Measurements from ENCODE around the gene CNN2.

CNN2 gene

DNA sequence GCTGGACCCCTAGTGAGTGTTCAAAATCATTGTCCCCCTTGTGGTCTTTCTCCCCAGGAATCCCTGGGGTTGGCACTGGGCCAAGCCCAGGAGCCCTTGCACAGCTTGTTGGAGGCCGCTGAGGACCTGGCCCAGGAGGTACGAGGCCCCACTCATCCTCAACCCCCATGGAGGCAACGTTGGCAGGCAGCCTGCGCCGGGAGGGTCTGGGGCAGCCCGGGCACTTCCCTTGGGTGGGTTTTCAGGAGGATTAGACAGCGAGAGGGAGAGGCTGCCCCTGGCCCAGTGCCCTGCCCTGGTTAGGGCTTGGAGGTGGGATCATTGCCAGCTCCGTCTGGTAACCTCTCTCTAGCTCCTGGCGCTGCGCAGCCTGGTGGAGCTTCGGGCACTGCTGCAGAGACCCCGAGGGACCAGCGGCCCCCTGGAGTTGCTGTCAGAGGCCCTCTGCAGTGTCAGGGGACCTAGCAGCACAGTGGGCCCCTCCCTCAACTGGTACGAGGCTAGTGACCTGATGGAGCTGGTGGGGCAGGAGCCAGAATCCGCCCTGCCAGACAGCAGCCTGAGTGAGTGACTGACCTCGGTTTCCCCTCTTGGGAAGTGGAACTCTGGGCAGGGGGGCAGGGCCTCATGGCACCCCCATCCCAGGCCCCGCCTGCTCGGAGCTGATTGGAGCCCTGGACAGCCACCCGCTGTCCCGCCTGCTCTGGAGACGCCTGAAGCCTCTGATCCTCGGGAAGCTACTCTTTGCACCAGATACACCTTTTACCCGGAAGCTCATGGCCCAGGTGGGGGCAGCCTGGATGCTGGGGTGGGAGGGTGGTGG, 16.5 kb downstream of the CNN2 start:
- FAIRE-seq (no peak), DNase-seq (ENCODE audit: insufficient read length, low spot score) (no peak)

DNA sequence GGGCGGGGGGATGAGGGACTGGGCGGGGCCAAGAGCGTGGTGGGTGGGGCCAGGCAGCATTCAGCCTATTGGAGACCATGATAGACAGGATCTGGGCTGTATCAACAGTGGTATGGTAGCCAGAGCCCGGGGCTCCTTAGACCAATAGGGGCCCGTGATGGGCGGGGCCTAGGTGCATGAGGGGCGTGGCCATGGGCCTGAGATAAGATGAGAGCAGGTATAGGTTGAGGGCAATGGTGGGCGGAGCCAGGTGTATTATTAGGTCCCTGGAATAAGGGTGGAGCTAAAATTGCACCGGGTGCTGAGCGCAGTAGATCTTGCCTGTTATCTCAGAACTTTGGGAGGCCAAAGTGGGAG, 18.8 kb downstream of the CNN2 start:
- TF ChIP-seq, protein P1, sequence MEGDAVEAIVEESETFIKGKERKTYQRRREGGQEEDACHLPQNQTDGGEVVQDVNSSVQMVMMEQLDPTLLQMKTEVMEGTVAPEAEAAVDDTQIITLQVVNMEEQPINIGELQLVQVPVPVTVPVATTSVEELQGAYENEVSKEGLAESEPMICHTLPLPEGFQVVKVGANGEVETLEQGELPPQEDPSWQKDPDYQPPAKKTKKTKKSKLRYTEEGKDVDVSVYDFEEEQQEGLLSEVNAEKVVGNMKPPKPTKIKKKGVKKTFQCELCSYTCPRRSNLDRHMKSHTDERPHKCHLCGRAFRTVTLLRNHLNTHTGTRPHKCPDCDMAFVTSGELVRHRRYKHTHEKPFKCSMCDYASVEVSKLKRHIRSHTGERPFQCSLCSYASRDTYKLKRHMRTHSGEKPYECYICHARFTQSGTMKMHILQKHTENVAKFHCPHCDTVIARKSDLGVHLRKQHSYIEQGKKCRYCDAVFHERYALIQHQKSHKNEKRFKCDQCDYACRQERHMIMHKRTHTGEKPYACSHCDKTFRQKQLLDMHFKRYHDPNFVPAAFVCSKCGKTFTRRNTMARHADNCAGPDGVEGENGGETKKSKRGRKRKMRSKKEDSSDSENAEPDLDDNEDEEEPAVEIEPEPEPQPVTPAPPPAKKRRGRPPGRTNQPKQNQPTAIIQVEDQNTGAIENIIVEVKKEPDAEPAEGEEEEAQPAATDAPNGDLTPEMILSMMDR (IDR thresholded peaks at IDR 0.05; ENCODE audit: insufficient read depth, missing control alignments) = no peak
- DNase-seq (ENCODE audit: insufficient read length, low spot score) (no peak), FAIRE-seq (no peak)

More for the DNA sequence above, 16.5 kb downstream of the CNN2 start:
- TF ChIP-seq, protein P1 (IDR thresholded peaks at IDR 0.05; ENCODE audit: insufficient read depth, missing control alignments) = peak; percentile 2

DNA sequence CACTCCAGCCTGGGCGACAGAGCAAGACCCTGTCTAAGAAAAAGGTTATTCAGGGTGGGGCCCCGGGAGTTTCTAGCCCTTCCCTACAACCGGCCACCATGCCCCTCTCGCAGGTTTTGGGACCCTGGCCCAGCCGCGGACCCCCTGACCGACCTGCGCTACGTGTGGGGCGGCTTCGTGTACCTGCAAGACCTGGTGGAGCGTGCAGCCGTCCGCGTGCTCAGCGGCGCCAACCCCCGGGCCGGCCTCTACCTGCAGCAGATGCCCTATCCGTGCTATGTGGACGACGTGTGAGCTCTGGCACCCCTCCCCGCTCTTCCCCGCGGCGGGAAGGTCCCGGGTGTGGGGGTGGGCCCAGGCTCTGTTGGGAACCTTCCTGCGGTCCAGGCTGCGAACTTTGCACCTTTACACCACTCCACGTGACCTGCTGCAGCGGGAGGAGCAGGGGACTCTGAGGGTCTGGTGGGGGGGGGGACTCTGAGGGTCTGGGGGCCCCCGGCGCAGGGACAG, 19.8 kb downstream of the CNN2 start:
- no peak for FAIRE-seq
- no peak for DNase-seq (ENCODE audit: insufficient read length, low spot score)
- TF ChIP-seq, protein P1 (IDR thresholded peaks at IDR 0.05; ENCODE audit: insufficient read depth, missing control alignments) = no peak

DNA sequence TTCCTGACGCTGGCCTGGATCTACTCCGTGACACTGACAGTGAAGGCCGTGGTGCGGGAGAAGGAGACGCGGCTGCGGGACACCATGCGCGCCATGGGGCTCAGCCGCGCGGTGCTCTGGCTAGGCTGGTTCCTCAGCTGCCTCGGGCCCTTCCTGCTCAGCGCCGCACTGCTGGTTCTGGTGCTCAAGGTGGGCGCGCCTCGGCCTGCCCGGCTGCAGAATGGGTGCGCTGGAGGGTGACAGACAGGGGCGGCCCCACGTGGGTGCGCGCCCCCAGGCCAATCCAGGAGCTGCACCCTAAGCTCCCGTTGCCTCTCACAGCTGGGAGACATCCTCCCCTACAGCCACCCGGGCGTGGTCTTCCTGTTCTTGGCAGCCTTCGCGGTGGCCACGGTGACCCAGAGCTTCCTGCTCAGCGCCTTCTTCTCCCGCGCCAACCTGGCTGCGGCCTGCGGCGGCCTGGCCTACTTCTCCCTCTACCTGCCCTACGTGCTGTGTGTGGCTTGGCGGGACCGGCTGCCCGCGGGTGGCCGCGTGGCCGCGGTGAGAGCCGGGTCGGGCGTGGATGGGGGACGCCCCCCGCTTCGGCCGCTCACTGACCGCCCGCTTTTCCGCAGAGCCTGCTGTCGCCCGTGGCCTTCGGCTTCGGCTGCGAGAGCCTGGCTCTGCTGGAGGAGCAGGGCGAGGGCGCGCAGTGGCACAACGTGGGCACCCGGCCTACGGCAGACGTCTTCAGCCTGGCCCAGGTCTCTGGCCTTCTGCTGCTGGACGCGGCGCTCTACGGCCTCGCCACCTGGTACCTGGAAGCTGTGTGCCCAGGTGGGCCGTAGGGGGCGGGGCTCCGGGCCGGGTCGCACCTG, 20.7 kb downstream of the CNN2 start:
- TF ChIP-seq, protein P1 (IDR thresholded peaks at IDR 0.05; ENCODE audit: insufficient read depth, missing control alignments) = no peak

DNA sequence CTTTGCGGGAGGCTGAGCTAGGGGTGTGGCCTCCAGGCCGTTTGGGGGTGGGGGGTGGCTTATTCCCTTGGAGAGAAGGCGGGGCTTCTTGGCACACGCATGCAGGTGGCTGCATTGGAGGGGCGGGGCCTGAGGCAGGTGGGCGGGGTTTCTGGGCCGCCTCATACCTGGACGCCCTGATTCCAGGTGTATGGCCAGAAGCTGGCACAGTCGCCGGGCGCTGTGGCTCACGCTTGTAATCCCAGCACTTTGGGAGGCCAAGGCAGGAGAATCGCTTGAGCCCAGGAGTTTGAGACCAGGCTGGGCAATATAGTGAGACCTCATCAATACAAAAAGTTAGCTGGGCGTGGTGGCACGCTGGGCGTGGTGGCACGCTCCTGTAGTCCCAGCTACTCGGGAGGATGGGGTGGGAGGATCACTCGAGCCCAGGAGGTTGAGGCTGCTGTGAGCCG, 21.3 kb downstream of the CNN2 start:
- TF ChIP-seq, protein P1 (IDR thresholded peaks at IDR 0.05; ENCODE audit: insufficient read depth, missing control alignments) = no peak
- FAIRE-seq (no peak), DNase-seq (ENCODE audit: insufficient read length, low spot score) (no peak)

More for the DNA sequence above, 20.7 kb downstream of the CNN2 start:
- DNase-seq (ENCODE audit: insufficient read length, low spot score) (no peak), FAIRE-seq (no peak)

DNA sequence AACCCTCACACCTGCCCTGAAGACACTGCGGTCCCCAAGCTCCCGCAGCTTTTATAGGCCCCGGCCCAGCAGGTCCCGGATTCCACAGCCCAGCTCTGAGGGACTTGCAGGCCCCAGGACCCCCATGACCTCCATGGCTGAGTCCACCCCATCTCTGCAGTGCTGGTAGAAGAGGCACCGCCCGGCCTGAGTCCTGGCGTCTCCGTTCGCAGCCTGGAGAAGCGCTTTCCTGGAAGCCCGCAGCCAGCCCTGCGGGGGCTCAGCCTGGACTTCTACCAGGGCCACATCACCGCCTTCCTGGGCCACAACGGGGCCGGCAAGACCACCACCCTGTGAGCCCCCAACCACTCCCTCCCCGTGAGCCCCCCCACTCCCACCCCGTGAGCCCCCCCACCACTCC, 22.7 kb downstream of the CNN2 start:
- DNase-seq (ENCODE audit: insufficient read length, low spot score) = no peak
- FAIRE-seq = no peak
- TF ChIP-seq, protein P1 (IDR thresholded peaks at IDR 0.05; ENCODE audit: insufficient read depth, missing control alignments) = no peak
